Muscle layer of colon (tissue), 2 donors: ENCODE data around the gene KHSRP.
A peak's percentile ranks its signal among the peaks of the same experiment; 100 is the strongest.

ENCODE experiments used
- H3K27ac ChIP-seq: one replicate; pipeline ENCODE4 v1.7.0; 2013; ENCODE audit warnings: low read depth, mild to moderate bottlenecking, low read length, moderate library complexity
- H3K27me3 ChIP-seq, 2 donors: one replicate each; pipeline ENCODE4 v1.7.0; 2013; ENCODE audit warnings: low read length in 2 of 2, mild to moderate bottlenecking in 2 of 2; ENCODE audit not compliant: insufficient read depth in 2 of 2, control insufficient read depth in 1 of 2
- H3K36me3 ChIP-seq: one replicate; pipeline ENCODE4 v1.7.0; 2013; ENCODE audit warnings: mild to moderate bottlenecking, low read length; ENCODE audit not compliant: insufficient read depth
- H3K4me1 ChIP-seq: one replicate; pipeline ENCODE4 v1.7.0; 2013; ENCODE audit warnings: mild to moderate bottlenecking, low read length; ENCODE audit not compliant: insufficient read depth
- H3K4me3 ChIP-seq, 2 donors: one replicate each; pipeline ENCODE4 v1.7.0; 2013; ENCODE audit warnings: low read length in 2 of 2, low read depth in 1 of 2, mild to moderate bottlenecking in 1 of 2, moderate library complexity in 1 of 2
- H3K9ac ChIP-seq: one replicate; pipeline ENCODE4 v1.7.0; 2013; ENCODE audit warnings: low read length
- H3K9me3 ChIP-seq: one replicate; pipeline ENCODE4 v1.7.0; 2013; ENCODE audit warnings: mild to moderate bottlenecking, low read length
- donor health status: abdominal sarcoma.
- donor health status: Adenocarcinoma of cecum.

The KHSRP gene

GRCh38 chr19:6424195-6424938 lies at the start of gene KHSRP:
TSS of gene KHSRP (minus strand) at chr19:6424811. CDS start at chr19:6424701, 110 bp downstream.
- no peaks in the 10 kb centered on the region for H3K27me3 ChIP-seq
- H3K27ac ChIP-seq: peak within 1 kb of the TSS; percentile 73
- H3K4me1 ChIP-seq: peaks cover 28% of the 10 kb centered on the region
- peaks cover 18% of the 10 kb centered on the region for H3K36me3 ChIP-seq
- peak within 1 kb of the TSS; percentile 44 for H3K9ac ChIP-seq
- H3K9me3 ChIP-seq: no peaks in the 10 kb centered on the region
- H3K4me3 ChIP-seq: peak within 1 kb of the TSS; percentile 96 to 99

DNA sequence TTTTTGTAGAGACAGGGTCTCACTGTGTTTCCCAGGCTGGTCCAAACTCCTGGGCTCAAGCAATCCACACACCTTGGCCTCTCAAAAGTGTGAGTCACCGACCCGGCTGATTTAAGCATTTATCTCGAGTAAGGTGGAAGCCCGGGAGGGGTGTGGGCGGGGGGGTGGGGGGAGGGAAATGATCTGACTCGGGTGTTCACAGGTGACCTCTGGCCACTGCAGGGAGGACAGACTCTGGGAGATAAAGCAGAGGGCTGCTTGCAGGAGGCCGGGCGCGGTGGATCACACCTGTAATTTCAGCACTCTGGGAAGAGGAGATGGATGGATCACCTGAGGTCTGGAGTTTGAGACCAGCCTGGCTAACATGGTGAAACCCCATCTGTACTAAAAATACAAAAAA lies 49.0 kb upstream of the KHSRP start:
- Histone ChIP-seq H3K27ac (no peak overlapping the region), H3K27me3 (peaks cover 10 to 23% of the 10 kb centered on the region in 2 donors), H3K4me1 (peaks cover 6% of the 10 kb centered on the region), H3K4me3 (no peak overlapping the region), H3K36me3 (no peaks in the 10 kb centered on the region), H3K9ac (no peak overlapping the region), H3K9me3 (no peaks in the 10 kb centered on the region)

GRCh38 chr19:6472713-6473112 lies 48.1 kb upstream of the KHSRP start:
- no peak overlapping the region for H3K27ac ChIP-seq
- H3K9me3 ChIP-seq: no peaks in the 10 kb centered on the region
- peaks cover 10 to 23% of the 10 kb centered on the region in 2 donors for H3K27me3 ChIP-seq
- peaks cover 6% of the 10 kb centered on the region for H3K4me1 ChIP-seq
- no peak overlapping the region for H3K4me3 ChIP-seq
- no peaks in the 10 kb centered on the region for H3K36me3 ChIP-seq
- H3K9ac ChIP-seq: no peak overlapping the region

DNA sequence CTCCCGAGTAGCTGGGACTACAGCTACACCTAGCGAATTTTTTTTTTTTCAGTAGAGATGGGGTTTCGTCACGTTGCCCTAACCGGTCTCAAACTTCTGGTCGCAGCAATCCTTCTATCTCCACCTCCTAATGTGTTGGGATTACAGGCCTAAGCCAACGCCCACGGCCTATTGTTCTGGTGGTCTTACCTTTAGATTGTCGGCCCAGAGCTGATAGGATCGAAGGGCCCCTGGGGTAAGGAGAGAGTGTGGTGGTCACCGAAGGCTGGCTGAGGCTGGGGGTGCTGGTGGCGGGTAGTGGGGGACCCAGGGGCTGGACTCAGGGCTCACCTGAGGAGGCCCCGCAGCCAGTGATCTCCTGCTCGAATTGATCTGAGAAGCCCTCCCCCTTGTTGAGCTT lies 46.5 kb upstream of the KHSRP start:
- Histone ChIP-seq H3K27me3 (peaks cover 4 to 11% of the 10 kb centered on the region in 2 donors), H3K27ac (no peak overlapping the region), H3K4me1 (peaks cover under 1% of the 10 kb centered on the region), H3K4me3 (no peak overlapping the region), H3K9me3 (no peaks in the 10 kb centered on the region), H3K36me3 (no peaks in the 10 kb centered on the region), H3K9ac (no peak overlapping the region)

DNA sequence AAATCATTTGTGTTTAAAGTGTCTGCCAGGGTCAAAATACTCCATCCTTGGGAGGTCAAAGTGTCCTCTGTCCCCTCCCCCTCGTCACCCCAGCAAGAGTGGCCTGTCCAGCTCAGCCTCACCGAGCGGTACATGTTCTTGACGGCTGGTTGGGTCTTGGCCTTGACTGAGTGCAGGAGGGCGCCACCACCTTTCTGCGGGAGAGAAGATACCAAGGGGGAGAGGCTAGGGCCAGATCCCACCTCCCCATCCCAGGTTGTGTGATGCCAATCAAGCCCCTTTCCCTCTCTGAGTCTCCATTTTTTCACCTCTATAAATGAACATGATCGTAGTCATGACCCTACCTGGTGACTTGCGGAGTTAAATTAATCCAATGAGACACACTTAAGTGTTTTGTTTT lies 45.6 kb upstream of the KHSRP start:
- no peak overlapping the region for H3K27ac ChIP-seq
- H3K4me3 ChIP-seq: no peak overlapping the region
- no peaks in the 10 kb centered on the region for H3K9me3 ChIP-seq
- H3K36me3 ChIP-seq: no peaks in the 10 kb centered on the region
- peaks cover 0 to 4% of the 10 kb centered on the region in 2 donors for H3K27me3 ChIP-seq
- no peaks in the 10 kb centered on the region for H3K4me1 ChIP-seq
- H3K9ac ChIP-seq: no peak overlapping the region

- Histone ChIP-seq H3K4me3 (no peak overlapping the region), H3K27me3 (peaks cover 0 to 22% of the 10 kb centered on the region in 2 donors), H3K9ac (no peak overlapping the region), H3K27ac (no peak overlapping the region), H3K4me1 (no peaks in the 10 kb centered on the region), H3K9me3 (no peaks in the 10 kb centered on the region), H3K36me3 (no peaks in the 10 kb centered on the region)
Observed at GRCh38 chr19:6467384-6467783, 42.8 kb upstream of the KHSRP start.

GRCh38 chr19:6466526-6467248 lies 42.1 kb upstream of the KHSRP start:
- Histone ChIP-seq H3K9ac (no peak overlapping the region), H3K27me3 (peaks cover 0 to 22% of the 10 kb centered on the region in 2 donors), H3K9me3 (no peaks in the 10 kb centered on the region), H3K27ac (no peak overlapping the region), H3K4me1 (no peaks in the 10 kb centered on the region), H3K4me3 (no peak overlapping the region), H3K36me3 (no peaks in the 10 kb centered on the region)

- Histone ChIP-seq H3K27me3 (peaks cover 0 to 22% of the 10 kb centered on the region in 2 donors), H3K9ac (no peak overlapping the region), H3K36me3 (no peaks in the 10 kb centered on the region), H3K4me3 (no peak overlapping the region), H3K4me1 (no peaks in the 10 kb centered on the region), H3K9me3 (no peaks in the 10 kb centered on the region), H3K27ac (no peak overlapping the region)
Observed at GRCh38 chr19:6465663-6466062, 41.1 kb upstream of the KHSRP start.

- no peaks in the 10 kb centered on the region for H3K4me1 ChIP-seq
- no peaks in the 10 kb centered on the region for H3K36me3 ChIP-seq
- no peak overlapping the region for H3K9ac ChIP-seq
- no peak overlapping the region for H3K27ac ChIP-seq
- H3K9me3 ChIP-seq: no peaks in the 10 kb centered on the region
- no peak overlapping the region for H3K4me3 ChIP-seq
- H3K27me3 ChIP-seq: peaks cover 0 to 22% of the 10 kb centered on the region in 2 donors
Observed at GRCh38 chr19:6465006-6465405, 40.4 kb upstream of the KHSRP start.

DNA sequence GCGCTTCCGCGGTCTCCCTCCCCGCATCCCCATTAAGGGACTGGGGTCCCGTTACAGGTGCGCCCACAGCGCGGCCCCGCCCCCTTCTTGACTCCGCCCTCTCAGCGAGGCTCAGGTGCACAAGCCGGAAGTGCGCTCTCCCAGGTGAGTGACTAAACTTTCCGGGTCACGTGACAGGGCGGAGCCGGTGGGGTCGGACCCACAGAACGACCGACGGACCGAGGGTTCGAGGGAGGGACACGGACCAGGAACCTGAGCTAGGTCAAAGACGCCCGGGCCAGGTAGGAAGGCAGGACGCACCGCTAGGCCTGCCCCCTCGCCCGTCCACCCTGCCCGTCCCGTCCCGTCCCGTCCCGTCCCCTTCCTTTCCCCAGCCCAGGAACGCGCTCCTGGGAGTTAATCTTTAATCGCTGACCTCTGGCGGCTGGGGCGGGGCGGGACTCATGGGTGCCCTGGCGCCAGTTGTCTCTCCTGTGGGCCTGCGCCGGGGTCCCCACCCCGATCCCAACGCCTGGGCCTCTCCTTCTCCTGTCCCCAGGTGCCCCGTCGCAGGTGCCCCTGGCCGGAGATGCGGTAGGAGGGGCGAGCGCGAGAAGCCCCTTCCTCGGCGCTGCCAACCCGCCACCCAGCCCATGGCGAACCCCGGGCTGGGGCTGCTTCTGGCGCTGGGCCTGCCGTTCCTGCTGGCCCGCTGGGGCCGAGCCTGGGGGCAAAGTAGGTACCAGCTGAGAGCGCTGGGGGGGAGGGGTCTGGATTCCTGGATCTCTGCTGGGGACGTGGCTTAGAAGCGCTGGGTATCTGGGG lies 39.7 kb upstream of the KHSRP start, which contains the start of gene CRB3:
Gene CRB3, plus strand, starts transcription at position 202 of the 804 bp plus-strand sequence. Its CDS starts 431 bp downstream, at position 633.
- H3K27ac ChIP-seq: no peak within 1 kb of the TSS
- no peak within 1 kb of the TSS for H3K9ac ChIP-seq
- H3K4me3 ChIP-seq: no peak within 1 kb of the TSS

More for the DNA sequence above, 39.7 kb upstream of the KHSRP start, which contains the start of gene CRB3:
- H3K36me3 ChIP-seq: no peaks in the 10 kb centered on the region
- no peaks in the 10 kb centered on the region for H3K4me1 ChIP-seq
- no peaks in the 10 kb centered on the region for H3K9me3 ChIP-seq
- peaks cover 0 to 22% of the 10 kb centered on the region in 2 donors for H3K27me3 ChIP-seq
